Measurements from ENCODE around the gene UCK2. TPM values are rescaled to one million over a fixed set of nuclear protein-coding genes. Genes with fewer than 3 reads are reported as not detected.
A peak's percentile ranks its signal among the peaks of the same experiment; 100 is the strongest.

UCK2 gene
- total RNA-seq, 1 experiment from 2014 or later, result 88.4 TPM

- Histone ChIP-seq H2AFZ (ENCODE audit: low read depth, low read length, poor library complexity, severe bottlenecking) (no peak overlapping the region), H3K4me1 (ENCODE audit: control insufficient read depth in 1 of 2, insufficient read depth in 2 of 2, low read length in 2 of 2) (no peaks in the 10 kb centered on the region), H3K27ac (ENCODE audit: low read depth, low read length) (no peak overlapping the region), H3K36me3 (ENCODE audit: control insufficient read depth in 1 of 2, insufficient read depth in 2 of 2, low read length in 2 of 2) (no peaks in the 10 kb centered on the region), H3K79me2 (ENCODE audit: insufficient read depth, low read length) (no peaks in the 10 kb centered on the region), H4K20me1 (ENCODE audit: insufficient read depth) (no peaks in the 10 kb centered on the region), H3K9ac (ENCODE audit: low read length) (no peak overlapping the region), H3K27me3 (ENCODE audit: insufficient read depth, low read length) (peaks cover 39% of the 10 kb centered on the region), H3K9me2 (ENCODE audit: insufficient read depth) (no peaks in the 10 kb centered on the region), H3K9me3 (ENCODE audit: control insufficient read depth in 1 of 2, insufficient read depth in 1 of 2, low read depth in 1 of 2, low read length in 2 of 2) (no peaks in the 10 kb centered on the region), H3K4me3 (replicated peaks in 1 of 2; ENCODE audit: low read depth in 1 of 2, low read length in 2 of 2) (no peak overlapping the region), H3K4me2 (ENCODE audit: low read length) (no peak overlapping the region)
- intact Hi-C loops (cut with micrococcal nuclease), result no loop called here
- no TSS peak for BruUV-seq (replicated peaks)
- no peak for ATAC-seq
- ChIA-PET RAD21 (ENCODE audit: low non-redundant PET in 1 of 2, low total read pairs in 2 of 2, uncharacterized antibody in 2 of 2, unreplicated experiment in 2 of 2) (no interaction called here), CTCF (no interaction called here), POLR2A (no interaction called here)
- DNase-seq (ENCODE audit: low read depth, low spot score), result no peak
- TF ChIP-seq JUND (IDR thresholded peaks at IDR 0.05) (no peak), ZFX (IDR thresholded peaks at IDR 0.05) (no peak), SP1 (IDR thresholded peaks at IDR 0.05; ENCODE audit: low read depth) (no peak), FOSL1 (IDR thresholded peaks at IDR 0.05; ENCODE audit: low read depth) (no peak), MAX (IDR thresholded peaks at IDR 0.05) (no peak), CBX3 (IDR thresholded peaks at IDR 0.05; ENCODE audit: low read depth) (no peak), EZH2phosphoT487 (IDR thresholded peaks at IDR 0.05; ENCODE audit: borderline replicate concordance) (no peak)
- TF ChIP-seq, protein P1, sequence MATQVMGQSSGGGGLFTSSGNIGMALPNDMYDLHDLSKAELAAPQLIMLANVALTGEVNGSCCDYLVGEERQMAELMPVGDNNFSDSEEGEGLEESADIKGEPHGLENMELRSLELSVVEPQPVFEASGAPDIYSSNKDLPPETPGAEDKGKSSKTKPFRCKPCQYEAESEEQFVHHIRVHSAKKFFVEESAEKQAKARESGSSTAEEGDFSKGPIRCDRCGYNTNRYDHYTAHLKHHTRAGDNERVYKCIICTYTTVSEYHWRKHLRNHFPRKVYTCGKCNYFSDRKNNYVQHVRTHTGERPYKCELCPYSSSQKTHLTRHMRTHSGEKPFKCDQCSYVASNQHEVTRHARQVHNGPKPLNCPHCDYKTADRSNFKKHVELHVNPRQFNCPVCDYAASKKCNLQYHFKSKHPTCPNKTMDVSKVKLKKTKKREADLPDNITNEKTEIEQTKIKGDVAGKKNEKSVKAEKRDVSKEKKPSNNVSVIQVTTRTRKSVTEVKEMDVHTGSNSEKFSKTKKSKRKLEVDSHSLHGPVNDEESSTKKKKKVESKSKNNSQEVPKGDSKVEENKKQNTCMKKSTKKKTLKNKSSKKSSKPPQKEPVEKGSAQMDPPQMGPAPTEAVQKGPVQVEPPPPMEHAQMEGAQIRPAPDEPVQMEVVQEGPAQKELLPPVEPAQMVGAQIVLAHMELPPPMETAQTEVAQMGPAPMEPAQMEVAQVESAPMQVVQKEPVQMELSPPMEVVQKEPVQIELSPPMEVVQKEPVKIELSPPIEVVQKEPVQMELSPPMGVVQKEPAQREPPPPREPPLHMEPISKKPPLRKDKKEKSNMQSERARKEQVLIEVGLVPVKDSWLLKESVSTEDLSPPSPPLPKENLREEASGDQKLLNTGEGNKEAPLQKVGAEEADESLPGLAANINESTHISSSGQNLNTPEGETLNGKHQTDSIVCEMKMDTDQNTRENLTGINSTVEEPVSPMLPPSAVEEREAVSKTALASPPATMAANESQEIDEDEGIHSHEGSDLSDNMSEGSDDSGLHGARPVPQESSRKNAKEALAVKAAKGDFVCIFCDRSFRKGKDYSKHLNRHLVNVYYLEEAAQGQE (IDR thresholded peaks at IDR 0.05; ENCODE audit: low read depth), result peak; percentile 67
Measured at GRCh38 chr1:165949335-165950130, 122.1 kb downstream of the UCK2 start.

All from HCT116 (cell line).